GM18520 (cell line): ENCODE data around the gene MRC2.
"Not testable (repeated sequence)": the region's sequence is repeated elsewhere in the genome, so short reads cannot be mapped to it uniquely, and the experiment has no call there.

Experiments
- ATAC-seq: cut with Tn5 transposase; IDR thresholded peaks from one replicate; pipeline ENCODE4 v1.9.1; 2021; ENCODE audit not compliant: unreplicated experiment

Gene MRC2

DNA sequence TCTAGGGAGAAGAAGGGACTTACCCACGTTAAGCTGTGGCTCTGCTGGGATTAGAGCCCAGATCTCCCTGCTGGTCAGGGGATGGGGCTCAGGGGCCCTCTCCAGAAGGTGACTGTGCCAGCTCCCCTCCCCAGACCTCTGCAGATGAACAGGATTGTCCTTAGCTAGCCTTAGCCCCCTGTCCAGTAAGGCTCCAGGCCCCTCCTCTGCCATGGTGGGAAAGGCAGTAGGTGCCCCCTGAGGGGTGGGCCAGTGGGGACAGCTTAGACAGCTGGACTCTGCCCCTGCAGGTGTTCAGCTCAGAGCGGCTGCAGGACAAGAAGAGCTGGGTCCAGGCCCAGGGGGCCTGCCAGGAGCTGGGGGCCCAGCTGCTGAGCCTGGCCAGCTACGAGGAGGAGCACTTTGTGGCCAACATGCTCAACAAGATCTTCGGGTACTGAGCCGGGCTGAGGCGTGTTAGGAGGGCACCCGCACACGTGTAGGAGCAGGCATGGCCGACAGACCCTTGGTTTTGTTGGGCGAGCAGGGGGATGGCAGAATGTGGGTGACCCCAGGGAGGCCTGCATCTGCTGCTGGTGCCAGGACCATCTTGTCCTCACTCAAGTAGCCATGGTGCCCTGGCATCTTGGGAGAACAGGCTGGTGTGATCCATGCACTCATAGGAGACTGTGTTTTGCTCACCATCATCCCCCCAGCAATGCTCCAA, 50.9 kb downstream of the MRC2 start:
- no peak for ATAC-seq

DNA sequence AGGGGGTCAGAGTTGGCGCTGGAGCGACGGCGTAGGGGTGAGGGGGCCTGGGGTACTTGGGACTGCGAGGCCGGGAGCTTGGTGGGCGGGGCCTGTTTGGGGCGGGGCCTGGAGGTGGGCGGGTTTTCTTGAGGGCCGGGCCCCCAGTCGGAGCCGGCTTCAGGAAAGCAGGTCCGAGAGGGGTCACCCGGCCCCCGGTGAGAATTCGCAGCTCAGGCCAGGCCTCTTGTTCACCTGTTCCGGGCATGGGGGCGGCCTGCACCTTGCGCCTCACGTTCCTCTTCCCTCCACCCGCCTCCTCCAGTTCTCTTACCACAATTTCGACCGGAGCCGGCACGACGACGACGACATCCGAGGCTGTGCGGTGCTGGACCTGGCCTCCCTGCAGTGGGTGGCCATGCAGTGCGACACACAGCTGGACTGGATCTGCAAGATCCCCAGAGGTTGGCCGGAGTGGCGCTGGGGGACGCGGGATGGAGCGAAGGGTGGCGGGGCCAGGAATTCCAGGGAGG, 52.5 kb downstream of the MRC2 start:
- no peak for ATAC-seq

GRCh38 chr17:62680541-62681052, 53.1 kb downstream of the MRC2 start:
- no peak for ATAC-seq

GRCh38 chr17:62681061-62681938, 53.8 kb downstream of the MRC2 start:
- ATAC-seq, result no peak

GRCh38 chr17:62681939-62682381, 54.5 kb downstream of the MRC2 start:
- no peak for ATAC-seq

- ATAC-seq, result no peak
These were observed 56.7 kb downstream of the MRC2 start for GRCh38 chr17:62684179-62684578.

DNA sequence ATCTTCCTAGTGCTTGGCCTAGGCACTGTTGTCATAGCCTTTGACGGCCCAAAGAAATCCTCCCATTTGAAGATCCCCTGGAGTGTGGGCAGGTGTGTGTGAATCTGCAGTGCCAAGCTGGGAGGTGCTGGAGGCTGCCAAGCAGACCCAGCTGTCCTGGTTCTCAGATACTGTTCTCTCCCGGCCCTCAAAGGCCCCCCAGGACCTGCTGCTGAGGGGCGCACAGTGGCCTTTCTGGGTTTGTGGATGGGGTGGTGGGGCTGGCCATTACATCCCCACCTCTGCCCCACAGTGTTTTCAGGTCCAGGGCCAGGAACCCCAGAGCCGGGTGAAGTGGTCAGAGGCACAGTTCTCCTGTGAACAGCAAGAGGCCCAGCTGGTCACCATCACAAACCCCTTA, 60.5 kb downstream of the MRC2 start:
- ATAC-seq, result no peak

DNA sequence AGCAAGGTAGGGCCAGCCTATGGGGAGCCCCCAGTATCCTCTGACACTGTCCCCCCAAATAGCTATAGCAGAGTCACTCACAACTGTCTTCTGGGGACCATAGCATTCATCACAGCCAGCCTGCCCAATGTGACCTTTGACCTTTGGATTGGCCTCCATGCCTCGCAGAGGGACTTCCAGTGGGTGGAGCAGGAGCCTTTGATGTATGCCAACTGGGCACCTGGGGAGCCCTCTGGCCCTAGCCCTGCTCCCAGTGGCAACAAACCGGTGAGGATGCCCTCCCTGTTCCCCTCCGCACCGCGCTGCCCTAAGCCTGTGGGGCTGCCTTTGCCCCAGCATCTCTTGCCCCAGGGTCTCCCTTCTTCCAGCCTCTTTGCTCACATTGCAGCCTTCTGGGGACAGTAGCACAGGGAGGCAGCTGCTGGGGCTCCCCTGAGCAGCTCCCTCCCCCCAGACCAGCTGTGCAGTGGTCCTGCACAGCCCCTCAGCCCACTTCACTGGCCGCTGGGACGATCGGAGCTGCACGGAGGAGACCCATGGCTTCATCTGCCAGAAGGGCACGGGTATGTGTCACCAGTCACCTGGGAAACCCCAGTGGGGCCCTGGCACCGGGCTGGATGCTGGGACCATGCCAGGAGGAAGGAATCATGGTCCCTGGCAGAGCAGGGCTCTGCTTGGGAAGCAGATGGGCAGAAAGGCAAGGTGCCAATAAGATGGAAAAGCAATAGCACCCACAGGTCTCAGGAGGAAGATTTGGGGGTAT, 61.1 kb downstream of the MRC2 start:
- no peak for ATAC-seq

GRCh38 chr17:62689441-62690167, 62.1 kb downstream of the MRC2 start:
- ATAC-seq, result no peak

DNA sequence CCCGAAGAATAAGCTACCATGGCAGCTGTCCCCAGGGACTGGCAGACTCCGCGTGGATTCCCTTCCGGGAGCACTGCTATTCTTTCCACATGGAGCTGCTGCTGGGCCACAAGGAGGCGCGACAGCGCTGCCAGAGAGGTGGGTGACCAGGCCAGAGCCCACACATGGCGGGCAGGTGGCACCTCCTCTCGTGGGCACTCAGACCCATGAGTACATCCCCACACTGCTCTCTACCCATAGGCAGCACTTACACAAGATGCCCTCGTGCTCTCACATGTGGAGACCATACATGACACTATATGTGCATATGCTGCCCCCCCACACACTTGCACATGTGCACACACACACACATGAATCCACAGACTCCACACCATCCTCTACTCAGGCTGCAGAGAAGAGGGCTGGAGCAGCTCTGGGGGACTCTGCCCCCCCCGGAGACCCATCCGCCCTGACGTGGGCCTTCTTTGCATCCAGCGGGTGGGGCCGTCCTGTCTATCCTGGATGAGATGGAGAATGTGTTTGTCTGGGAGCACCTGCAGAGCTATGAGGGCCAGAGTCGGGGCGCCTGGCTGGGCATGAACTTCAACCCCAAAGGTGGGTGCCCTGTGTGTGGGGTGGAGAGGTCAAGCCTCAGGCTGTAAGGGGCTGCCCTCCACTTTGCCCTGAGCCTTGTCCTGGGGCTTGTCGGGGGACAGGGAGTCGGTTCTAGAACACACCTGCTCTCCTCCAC, 62.9 kb downstream of the MRC2 start:
- no peak for ATAC-seq

- ATAC-seq, result not testable (repeated sequence)
These were observed 64.1 kb downstream of the MRC2 start for GRCh38 chr17:62691589-62691915.

- ATAC-seq, result no peak
These were observed 64.7 kb downstream of the MRC2 start for GRCh38 chr17:62692159-62692651.

GRCh38 chr17:62692721-62693431, 65.4 kb downstream of the MRC2 start:
- no peak for ATAC-seq

DNA sequence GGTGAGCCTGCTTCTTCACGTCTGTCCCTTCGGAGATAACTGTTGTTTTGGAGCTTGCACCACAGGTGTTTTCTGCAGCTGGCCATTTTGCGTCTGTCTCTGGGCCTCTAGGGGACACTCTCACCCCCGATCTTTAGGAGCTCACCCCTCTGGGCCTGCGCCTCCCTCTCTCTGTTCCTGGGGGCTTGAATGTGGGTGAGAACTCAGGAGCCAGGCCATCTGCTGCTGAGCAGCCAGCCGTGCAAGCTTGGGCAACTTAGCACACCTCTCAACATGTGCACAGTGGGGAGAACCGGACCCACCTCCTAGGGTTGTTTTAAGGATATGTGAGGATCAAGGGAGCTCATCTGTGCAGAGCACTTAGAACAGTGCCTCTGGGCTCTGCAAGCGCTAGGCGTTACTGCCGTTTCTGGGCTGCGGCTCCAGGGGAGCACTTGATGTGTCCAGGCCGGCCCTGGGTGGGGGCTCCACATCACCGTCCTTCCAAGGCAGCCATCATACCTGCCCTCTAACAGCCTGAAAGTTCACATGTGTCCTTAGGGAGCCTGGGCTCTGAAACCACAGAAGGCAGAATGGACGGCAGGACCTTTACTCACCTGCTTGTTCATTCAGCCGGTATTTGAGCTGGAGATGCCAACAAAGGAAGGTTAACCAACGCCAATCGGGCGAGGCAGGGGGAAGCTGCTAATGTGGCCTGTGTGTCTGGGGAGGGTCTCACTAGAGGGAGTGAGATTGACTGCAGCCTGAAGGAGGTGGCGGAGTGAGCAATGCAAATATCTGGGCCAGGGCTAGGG, 66.3 kb downstream of the MRC2 start:
- no peak for ATAC-seq

- ATAC-seq, result not testable (repeated sequence)
These were observed 67.7 kb downstream of the MRC2 start for GRCh38 chr17:62695093-62695738.

- no peak for ATAC-seq
These were observed 68.8 kb downstream of the MRC2 start for GRCh38 chr17:62696256-62696655.

- ATAC-seq, result no peak
These were observed 69.4 kb downstream of the MRC2 start for GRCh38 chr17:62696726-62697490.
